GM18505 (cell line): ENCODE data around the gene IQCE.

Source experiments
- ATAC-seq: cut with Tn5 transposase; IDR thresholded peaks from one replicate; pipeline ENCODE4 v1.9.1; 2021; ENCODE audit not compliant: unreplicated experiment
- POLR2A ChIP-seq: IDR thresholded peaks from 4 replicates; pipeline ENCODE4 v1.6.1; 2011; ENCODE audit warnings: borderline replicate concordance; ENCODE audit not compliant: insufficient read depth, insufficient read length; ENCODE audit errors: extremely low read depth

The IQCE gene

DNA sequence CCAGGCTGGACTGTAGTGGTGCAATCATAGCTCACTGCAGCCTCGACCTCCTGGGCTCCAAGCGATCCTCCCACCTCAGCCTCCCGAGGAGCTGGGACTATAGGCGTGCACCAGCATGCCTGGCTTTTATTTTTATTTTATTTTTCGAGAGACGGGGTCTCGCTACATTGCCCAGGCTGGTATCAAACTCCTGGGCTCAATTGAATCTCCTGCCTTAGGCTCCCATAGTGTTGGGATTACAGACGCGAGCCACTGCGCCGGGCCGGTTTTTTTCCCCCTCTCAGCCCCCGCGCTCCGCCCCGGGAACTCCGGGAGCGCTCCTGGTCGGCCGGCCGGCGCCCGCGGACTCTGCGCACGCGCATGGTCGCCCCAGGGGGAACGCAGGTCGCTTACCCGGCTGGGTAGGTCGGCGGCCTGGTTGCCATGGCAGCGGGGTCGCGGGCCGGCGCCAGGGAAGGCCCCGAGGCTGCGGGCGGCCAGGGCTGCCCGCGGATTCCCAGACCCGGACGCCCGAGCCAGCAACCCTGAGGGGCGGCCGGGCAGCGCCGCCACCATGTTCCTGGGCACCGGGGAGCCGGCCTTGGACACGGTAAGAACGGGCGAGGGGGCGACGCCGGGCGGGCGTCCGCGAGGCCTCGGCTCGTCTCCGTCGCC, at the start of gene IQCE:
IQCE (plus strand) TSS at position 351 of the 654 bp plus-strand sequence; CDS start at position 554, 203 bp downstream.
- no peak for TF ChIP-seq POLR2A
- peak; percentile 49 for ATAC-seq

DNA sequence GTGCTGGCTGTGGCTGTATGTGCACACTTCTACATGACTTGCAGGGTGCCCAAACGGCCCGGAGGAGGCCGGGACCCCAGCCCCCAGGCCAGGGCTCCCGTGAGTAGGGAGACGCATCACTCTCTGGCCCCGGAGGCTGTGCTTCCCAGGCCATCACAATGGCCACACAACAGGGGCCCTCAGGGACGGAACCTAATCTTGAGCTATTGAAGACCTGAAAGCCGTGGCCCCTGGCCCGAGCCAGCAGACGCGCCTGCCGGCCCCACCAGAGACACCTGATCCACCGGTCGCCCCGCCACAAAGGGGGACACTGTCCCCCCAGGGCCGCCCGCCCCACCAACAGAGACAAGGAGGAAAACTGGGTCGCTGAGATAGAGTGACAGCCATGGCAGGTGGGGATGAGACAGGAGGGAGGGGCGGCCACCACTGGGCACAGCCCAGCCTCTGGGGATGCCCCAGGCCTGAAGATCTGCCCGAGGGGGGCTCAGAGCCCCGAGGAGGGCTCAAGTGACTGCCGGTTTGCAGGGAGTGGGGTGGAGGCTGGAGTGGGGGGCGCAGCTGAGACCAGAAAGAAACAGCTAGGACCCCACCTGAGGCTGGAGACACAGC, 49.4 kb upstream of the IQCE start:
- no peak for TF ChIP-seq POLR2A
- no peak for ATAC-seq

DNA sequence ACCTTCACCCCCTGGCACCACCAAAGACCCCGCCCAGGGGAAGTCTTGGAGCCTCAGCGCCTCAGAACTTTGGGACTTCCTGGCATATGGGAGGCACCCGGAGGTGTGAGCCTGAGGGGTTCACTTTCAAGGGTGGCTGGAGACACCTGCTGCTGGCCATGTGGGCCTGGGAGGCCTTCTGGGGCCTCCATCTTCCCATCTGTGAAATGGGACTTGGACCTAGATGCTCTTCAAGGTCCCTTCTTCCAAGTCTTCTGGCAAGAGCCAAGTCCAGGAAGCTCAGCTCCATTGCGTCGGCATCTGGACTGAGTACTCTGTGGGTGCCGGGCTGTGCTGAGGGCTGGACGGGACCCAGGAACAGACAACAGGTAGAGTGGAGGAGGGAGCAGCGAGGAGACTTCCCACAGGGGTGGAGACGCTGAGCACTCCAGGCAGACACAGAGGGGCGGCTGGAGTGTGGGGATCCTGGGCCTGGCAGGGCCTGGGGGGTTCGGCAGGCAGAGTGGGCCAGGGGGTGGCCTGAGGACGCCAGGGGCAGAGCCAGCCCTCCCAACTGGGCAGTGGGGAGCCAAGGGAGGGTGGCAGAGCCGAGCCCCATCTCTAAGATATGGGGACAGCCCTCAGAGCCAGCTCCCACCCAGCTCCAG, 48.5 kb upstream of the IQCE start:
- TF ChIP-seq POLR2A = no peak

DNA sequence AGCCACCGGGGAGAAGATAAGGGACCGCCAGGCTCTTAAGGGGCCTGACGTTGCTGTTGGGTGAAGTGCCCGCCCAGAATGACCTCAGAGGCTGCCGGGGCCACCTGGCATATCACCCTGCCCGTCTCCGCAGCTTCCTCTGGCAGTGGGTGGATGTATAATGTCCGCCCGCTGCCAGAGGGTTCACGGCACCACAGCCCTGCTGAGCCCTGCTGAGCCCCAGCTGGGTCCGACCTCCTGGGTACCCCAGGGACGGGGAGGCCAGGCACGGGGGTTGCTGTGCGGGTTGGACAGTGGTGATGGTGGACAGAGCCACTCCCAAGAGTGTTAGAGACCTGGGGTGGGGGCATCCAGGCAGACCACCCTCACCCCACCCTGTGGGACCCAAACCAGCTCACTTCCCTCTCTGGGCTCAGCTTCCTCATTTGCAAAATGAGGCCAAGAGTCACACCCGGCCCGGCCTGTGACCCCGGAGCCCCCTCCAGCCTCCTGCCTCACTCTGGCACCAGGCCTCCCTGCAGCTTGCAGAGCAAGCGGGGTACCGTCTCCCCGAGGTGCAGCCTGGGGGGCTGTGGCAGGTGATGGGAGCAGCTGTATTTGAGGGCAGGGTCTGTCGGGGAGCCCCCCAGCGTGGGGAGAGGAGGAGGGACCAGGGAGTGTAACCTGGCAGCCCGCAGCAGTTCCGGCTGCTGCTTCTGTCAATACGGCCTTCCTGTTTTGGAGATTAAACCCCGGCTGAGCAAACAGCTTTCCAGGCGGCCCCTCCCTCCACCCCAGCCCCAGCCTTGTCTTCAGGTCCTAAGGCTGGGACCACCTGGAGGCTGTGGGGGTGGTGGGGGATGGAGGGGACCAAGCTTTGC, 47.6 kb upstream of the IQCE start:
- no peak for ATAC-seq

More for the DNA sequence above, 48.5 kb upstream of the IQCE start:
- ATAC-seq = no peak

GRCh38 chr7:2511769-2512168, 47.0 kb upstream of the IQCE start:
- ATAC-seq = no peak
- TF ChIP-seq POLR2A = no peak

More for the DNA sequence above, 47.6 kb upstream of the IQCE start:
- TF ChIP-seq POLR2A = no peak

GRCh38 chr7:2512179-2512661, 46.6 kb upstream of the IQCE start:
- ATAC-seq = no peak

DNA sequence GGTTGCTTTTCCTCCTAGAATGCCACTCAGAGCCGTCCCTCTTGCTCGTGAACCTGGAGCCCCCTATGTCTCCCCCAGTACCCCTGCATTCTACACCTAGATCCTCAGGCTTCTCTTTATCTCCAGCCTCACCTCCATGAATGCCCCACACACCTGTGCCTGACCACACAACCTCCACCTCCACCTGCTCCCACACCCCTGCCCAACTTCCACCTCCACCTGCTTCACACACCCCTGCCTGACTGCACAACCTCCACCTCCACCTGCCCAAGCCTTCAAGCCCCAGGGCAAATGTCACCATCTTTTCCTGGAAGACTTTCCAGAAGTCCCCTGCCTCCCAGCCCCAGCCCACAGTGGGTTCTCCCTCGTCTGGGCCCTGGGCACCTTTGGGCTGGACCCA, 46.1 kb upstream of the IQCE start:
- ATAC-seq = no peak
- no peak for TF ChIP-seq POLR2A

More at GRCh38 chr7:2512179-2512661, 46.6 kb upstream of the IQCE start:
- TF ChIP-seq POLR2A = no peak

DNA sequence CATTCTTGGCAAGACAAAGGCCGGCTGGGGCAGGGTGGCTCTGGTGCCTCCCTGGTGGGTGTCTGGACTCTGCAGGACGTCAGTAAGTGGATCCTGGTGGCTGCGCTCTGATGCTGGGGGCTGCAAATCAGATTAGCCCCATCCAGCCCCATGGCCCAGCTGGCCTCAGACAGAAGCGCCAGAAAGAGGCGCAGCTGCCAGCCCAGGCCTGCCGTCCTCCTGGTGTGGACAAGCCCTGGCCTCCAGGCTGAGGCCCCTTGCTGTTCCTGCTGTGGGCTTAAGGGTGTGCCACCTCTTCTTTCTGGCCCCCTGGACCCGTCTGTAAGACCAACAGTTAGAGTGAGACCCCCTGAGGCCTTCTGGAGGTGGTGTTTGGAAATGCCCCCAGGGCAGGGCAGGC, 45.1 kb upstream of the IQCE start:
- no peak for TF ChIP-seq POLR2A
- no peak for ATAC-seq

GRCh38 chr7:2514473-2515423, 44.0 kb upstream of the IQCE start:
- ATAC-seq = no peak
- TF ChIP-seq POLR2A = no peak

DNA sequence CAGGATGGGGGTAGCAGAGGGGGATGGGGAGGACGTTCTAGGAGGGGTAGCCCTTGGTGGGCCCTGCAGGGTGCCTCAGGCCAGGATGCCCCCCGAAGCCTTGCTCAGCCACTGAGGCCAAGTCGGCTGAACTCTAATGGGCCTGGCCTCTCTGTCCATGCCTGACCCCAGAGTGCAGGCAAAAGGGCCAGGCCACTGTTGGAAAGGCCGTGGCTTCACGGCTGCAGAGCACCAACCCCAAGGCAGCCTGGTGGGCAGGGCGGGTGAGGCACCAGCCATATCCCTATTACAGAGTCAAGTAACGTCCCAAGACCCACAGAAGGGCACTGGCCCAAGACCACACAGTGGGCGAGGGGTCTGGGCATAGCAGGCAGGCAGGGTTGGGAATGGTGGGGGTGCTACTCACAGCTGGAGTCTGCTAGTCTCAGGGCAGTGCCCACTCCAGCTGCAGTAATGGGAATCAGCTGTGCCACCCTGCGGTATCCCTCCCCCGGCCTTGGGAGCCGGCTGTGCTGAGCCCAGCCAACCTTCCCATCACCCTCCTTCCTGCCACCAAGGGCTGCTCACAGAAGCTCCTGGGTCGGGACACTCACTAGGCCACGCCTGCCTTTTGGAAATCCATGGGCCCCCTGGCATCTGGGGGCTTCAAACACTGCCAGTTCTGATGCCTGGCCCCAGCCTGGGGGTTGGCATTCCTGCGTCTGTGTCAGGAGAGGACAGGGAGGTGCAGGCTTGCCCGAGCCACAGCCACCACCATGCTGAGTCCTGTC, 43.2 kb upstream of the IQCE start:
- no peak for ATAC-seq
- TF ChIP-seq POLR2A = no peak

- no peak for ATAC-seq
- TF ChIP-seq POLR2A = no peak
Measured at GRCh38 chr7:2516194-2516555, 42.6 kb upstream of the IQCE start.
